Transverse colon (tissue), 4 donors: ENCODE measurements around the gene NABP2. TPM values are rescaled to one million over a fixed set of nuclear protein-coding genes. Genes with fewer than 3 reads are reported as not detected.

ENCODE experiments used
- DNase-seq: peaks from one replicate; pipeline ENCODE4 v3.0.0-alpha.2; 2019
- H3K27ac ChIP-seq, 4 donors: fragments of 200-600 bp; sonication (generic); 2 replicates each; pipeline ENCODE4 v1.5.1; 2016 to 2018; ENCODE audit warnings: inconsistent platforms in 4 of 4
- H3K27me3 ChIP-seq: fragments of 200-600 bp; sonication (generic); 2 replicates; pipeline ENCODE4 v1.5.1; 2017; ENCODE audit warnings: inconsistent platforms
- H3K36me3 ChIP-seq, 4 donors: fragments of 200-600 bp; sonication (generic); 2 replicates each; pipeline ENCODE4 v1.5.1; 2017 to 2019; ENCODE audit warnings: inconsistent platforms in 4 of 4
- H3K4me1 ChIP-seq, 4 donors: fragments of 200-600 bp; sonication (generic); 2 replicates each; pipeline ENCODE4 v1.5.1; 2017 to 2020; ENCODE audit warnings: inconsistent platforms in 4 of 4
- H3K4me3 ChIP-seq, 4 donors: fragments of 200-600 bp; sonication (generic); 1 replicate in 1 of 4; 2 replicates in 3 of 4; pipeline versions ENCODE4 v1.5.1 to v1.6.1; 2017 to 2019; ENCODE audit warnings: inconsistent platforms in 4 of 4
- H3K9me3 ChIP-seq, 2 donors: fragments of 200-600 bp; sonication (generic); 2 replicates each; pipeline ENCODE4 v1.5.1; 2017 to 2019; ENCODE audit warnings: inconsistent platforms in 2 of 2
- CTCF ChIP-seq, 5 experiments: fragments of 200-600 bp in 3 of 5; fragments of 450-650 bp in 2 of 5; sonication (generic) in 3 of 5; IDR thresholded peaks; 1 replicate in 2 of 5; 2 replicates in 3 of 5; pipeline ENCODE4 v1.5.1; 2016 to 2017; ENCODE audit warnings: antibody characterized with exemption in 5 of 5, inconsistent platforms in 3 of 5, mild to moderate bottlenecking in 2 of 5, moderate library complexity in 1 of 5
- EP300 ChIP-seq: sonication (generic); formaldehyde crosslinking; IDR thresholded peaks from one replicate; pipeline ENCODE4 v1.6.1; 2017; ENCODE audit warnings: antibody characterized with exemption, low read depth
- POLR2A ChIP-seq: fragments of 450-650 bp; IDR thresholded peaks from one replicate; pipeline ENCODE4 v1.6.1; 2016; ENCODE audit warnings: antibody characterized with exemption, mild to moderate bottlenecking, moderate library complexity
- POLR2AphosphoS5 ChIP-seq, 3 donors: sonication (generic); formaldehyde crosslinking; IDR thresholded peaks; one replicate each; pipeline ENCODE4 v1.6.1; 2016; ENCODE audit warnings: antibody characterized with exemption in 3 of 3
- WGBS, 2 donors: methylation state at CpG; one replicate each; pipeline ENCODE4 v1.1.5; 2018; ENCODE audit warnings: low coverage in 1 of 2; 5-methylcytosine and 5-hydroxymethylcytosine counted together
- in situ Hi-C, 4 donors: fragments of 200-750 bp; cut with MboI; loops; one replicate each; pipeline versions ENCODE4 v1.15.0 to v1.15.1; 2017; ENCODE audit warnings: low sequenced_read_pairs in 3 of 4, low pct_ligation_motif_present in 1 of 4, low pct_unique_long_range_greater_than_20kb in 1 of 4
- intact Hi-C: fragments of 100-400 bp; cut with DNase I; formaldehyde crosslinking; loops from one replicate; pipeline ENCODE4 v1.15.1; 2023; ENCODE audit warnings: low total_unique reads
- total RNA-seq, 4 donors: library from RNA; depleted of rRNA; stranded (reverse); fragments of >200 nt; gene quantifications; one replicate each; pipeline ENCODE4 v1.1.0, GENCODE V29; 2016

The NABP2 gene
- total RNA-seq, 4 donors from 2014 or later, result 4.9 to 26.8 (median 15.5) TPM

- DNase-seq, result no peak
- TF ChIP-seq CTCF (IDR thresholded peaks at IDR 0.05), result no peak
- no peak for TF ChIP-seq EP300
- TF ChIP-seq POLR2A, result no peak
- TF ChIP-seq POLR2AphosphoS5 (IDR thresholded peaks at IDR 0.05), result no peak
- in situ Hi-C loops, result loop anchor here in 2 of 4 donors (5.0 to 10.0 kb wide), 2 partner anchors 56 to 64 kb away; partner anchors contain the start of gene ESYT1 (in 1 of the 2)
- Histone ChIP-seq H3K27ac (peak overlapping the region; percentile 95 to 100 (median 99)), H3K4me3 (peak overlapping the region; percentile 87 to 99 (median 98)), H3K27me3 (no peaks in the 10 kb centered on the region), H3K9me3 (no peaks in the 10 kb centered on the region), H3K4me1 (peaks cover 12 to 28% (median 22%) of the 10 kb centered on the region in 4 donors), H3K36me3 (peaks cover 0 to 23% (median 9%) of the 10 kb centered on the region in 4 donors)
- 1% methylated on average over 15 of the region's 17 CpGs; no CpG with 5 or more reads in 1 of the 2 donors for WGBS, 2 donors
- intact Hi-C loops, result loop anchor here (2.0 kb wide), 1 partner anchor 70 kb away; the partner anchor contains the start of gene ZC3H10
Observed at GRCh38 chr12:56188778-56189098, 35.4 kb upstream of the NABP2 start.

- H3K27me3 ChIP-seq, result no peaks in the 10 kb centered on the region
- peaks cover 12 to 28% (median 22%) of the 10 kb centered on the region in 4 donors for H3K4me1 ChIP-seq
- peak within 1 kb of the TSS; percentile 95 to 100 (median 99) for H3K27ac ChIP-seq
- intact Hi-C loops (loop anchor here (2.0 kb wide), 1 partner anchor 71 kb away; the partner anchor contains the start of gene ZC3H10), in situ Hi-C loops (loop anchor here in 2 of 4 donors (5.0 to 10.0 kb wide), 2 partner anchors 57 to 65 kb away; partner anchors contain the start of gene ESYT1 (in 1 of the 2))
- peak; percentile 58 to 77 (median 67) for TF ChIP-seq POLR2AphosphoS5 (IDR thresholded peaks at IDR 0.05)
- TF ChIP-seq CTCF (IDR thresholded peaks at IDR 0.05), result peak; percentile 65 to 82 (median 74)
- peak; percentile 56 for TF ChIP-seq POLR2A
- no peak for TF ChIP-seq EP300
- H3K4me3 ChIP-seq, result peak within 1 kb of the TSS; percentile 87 to 99 (median 98)
- H3K9me3 ChIP-seq, result no peaks in the 10 kb centered on the region
- peak; percentile 94 for DNase-seq
- peaks cover 0 to 18% (median 7%) of the 10 kb centered on the region in 4 donors for H3K36me3 ChIP-seq
- 0% methylated on average over 57 of the region's 93 CpGs; no CpG with 5 or more reads in 1 of the 2 donors for WGBS, 2 donors
Observed at GRCh38 chr12:56189099-56189917, 34.8 kb upstream of the NABP2 start, which contains the start of gene SMARCC2. SMARCC2 (minus strand) TSS chr12:56189483; CDS start chr12:56189461, 22 bp downstream.

GRCh38 chr12:56189918-56190694 is 34.0 kb upstream of the NABP2 start:
- TF ChIP-seq POLR2A (peak; percentile 31), EP300 (no peak), CTCF (IDR thresholded peaks at IDR 0.05) (peak in 1 of 5 experiments; percentile 22)
- Histone ChIP-seq H3K4me1 (peaks cover 12 to 28% (median 22%) of the 10 kb centered on the region in 4 donors), H3K36me3 (peaks cover 0 to 10% (median 4%) of the 10 kb centered on the region in 4 donors), H3K9me3 (no peaks in the 10 kb centered on the region), H3K27me3 (no peaks in the 10 kb centered on the region), H3K27ac (peak overlapping the region; percentile 95 to 100 (median 99)), H3K4me3 (peak overlapping the region; percentile 68 to 99 (median 92))
- DNase-seq, result peak; percentile 86
- in situ Hi-C loops, result loop anchor here in 3 of 4 donors (5.0 to 10.0 kb wide), 4 partner anchors 58 to 277 kb away; partner anchors contain the start of genes SPRYD4 (in 2 of the 3) and ESYT1 (in 1 of the 3)
- intact Hi-C loops, result loop anchor here (2.0 kb wide), 1 partner anchor 71 kb away; the partner anchor contains the start of gene ZC3H10
- WGBS, 2 donors, result 1 to 2% methylated on average over 27 to 42 of the region's 42 CpGs
